GM10248 (cell line): ENCODE data around the gene VIPR1.

ENCODE experiments used
- CTCF ChIA-PET: fragments of 300-600 bp; sonication (Branson Sonifier 250); formaldehyde crosslinking; extraction: SDS; loops from one replicate; lab custom pipeline; 2021; ENCODE audit warnings: antibody characterized with exemption; lab: Yijun Ruan, JAX
- POLR2A ChIA-PET: fragments of 350-650 bp; sonication (Branson Sonifier 250); formaldehyde crosslinking; extraction: SDS; loops from one replicate; lab custom pipeline; 2020; ENCODE audit warnings: antibody characterized with exemption; lab: Yijun Ruan, JAX
- DNase-seq: peaks from one replicate; pipeline ENCODE4 v3.0.0; 2012; ENCODE audit errors: extremely low spot score
- TF ChIP-seq, protein P1 (sequence below): IDR thresholded peaks from 2 replicates; pipeline ENCODE4 v1.5.1; 2012; ENCODE audit warnings: mild to moderate bottlenecking, low read depth; ENCODE audit errors: extremely low read depth, missing control alignments, control extremely low read depth

Gene VIPR1

DNA sequence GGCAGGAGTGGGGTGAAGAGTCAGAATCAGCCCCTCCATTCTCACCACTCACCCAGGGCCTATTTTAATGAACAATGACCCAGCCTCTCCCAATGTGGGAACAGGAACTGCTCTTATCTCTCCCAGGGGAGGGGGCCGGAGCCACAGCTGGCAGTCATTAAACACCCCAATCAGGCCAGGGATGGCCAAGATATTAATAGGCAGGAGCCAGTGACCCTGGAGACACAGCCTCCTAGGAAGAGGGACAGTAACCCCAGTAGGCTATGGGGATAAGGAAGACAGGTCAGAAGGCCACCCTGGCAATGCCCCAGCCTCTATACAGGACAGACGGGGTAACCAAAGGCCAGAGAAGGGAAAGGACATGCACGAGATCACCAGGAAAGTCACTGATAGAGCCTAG, 38.6 kb downstream of the VIPR1 start:
- TF ChIP-seq, protein P1, sequence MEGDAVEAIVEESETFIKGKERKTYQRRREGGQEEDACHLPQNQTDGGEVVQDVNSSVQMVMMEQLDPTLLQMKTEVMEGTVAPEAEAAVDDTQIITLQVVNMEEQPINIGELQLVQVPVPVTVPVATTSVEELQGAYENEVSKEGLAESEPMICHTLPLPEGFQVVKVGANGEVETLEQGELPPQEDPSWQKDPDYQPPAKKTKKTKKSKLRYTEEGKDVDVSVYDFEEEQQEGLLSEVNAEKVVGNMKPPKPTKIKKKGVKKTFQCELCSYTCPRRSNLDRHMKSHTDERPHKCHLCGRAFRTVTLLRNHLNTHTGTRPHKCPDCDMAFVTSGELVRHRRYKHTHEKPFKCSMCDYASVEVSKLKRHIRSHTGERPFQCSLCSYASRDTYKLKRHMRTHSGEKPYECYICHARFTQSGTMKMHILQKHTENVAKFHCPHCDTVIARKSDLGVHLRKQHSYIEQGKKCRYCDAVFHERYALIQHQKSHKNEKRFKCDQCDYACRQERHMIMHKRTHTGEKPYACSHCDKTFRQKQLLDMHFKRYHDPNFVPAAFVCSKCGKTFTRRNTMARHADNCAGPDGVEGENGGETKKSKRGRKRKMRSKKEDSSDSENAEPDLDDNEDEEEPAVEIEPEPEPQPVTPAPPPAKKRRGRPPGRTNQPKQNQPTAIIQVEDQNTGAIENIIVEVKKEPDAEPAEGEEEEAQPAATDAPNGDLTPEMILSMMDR = no peak
- ChIA-PET POLR2A (no interaction called here), CTCF (interaction anchor here (1.1 to 11.7 kb wide), 8 partner anchors 9 to 311 kb away, joined by 3 to 95 read pairs (median 4); no protein-coding TSS in a partner anchor)
- no peak for DNase-seq

DNA sequence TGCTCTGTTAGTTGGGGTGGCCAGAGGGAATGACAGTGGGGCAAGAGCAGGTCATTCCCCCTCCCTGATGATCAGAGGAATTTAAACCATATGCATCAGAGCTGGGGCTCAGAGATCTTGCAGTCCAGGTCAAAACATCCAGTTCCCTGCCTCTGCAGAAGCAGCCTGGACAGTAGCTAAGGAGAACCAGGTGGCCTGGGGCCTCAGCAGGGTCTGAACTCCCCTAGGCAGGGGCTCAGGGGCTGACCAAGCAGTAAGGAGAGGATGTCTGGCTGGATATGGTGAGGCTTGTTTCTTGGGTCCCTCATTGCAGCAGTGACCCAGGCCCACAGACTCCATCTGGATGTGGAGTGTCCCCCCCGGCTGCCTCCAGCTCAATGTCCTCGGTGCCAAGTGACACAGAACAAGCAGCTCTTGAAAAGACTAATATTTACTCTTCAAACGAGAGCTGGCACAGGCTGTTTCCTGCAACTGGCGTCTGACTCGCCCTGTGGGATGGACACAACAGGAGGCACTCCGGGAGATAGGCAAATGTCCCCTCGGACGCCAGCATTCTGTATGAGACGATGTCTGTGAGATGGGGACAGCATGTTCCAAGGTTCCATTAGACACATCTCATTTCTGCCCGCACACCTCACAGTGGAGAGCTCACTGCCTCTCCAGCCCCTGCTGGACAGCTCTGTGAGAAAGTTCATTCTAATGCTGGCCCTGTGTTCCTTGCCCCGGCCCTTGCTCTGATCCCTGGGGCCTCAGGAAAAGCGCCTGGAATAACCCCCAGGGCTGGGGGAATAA, 42.2 kb downstream of the VIPR1 start:
- TF ChIP-seq, protein P1 = no peak
- ChIA-PET CTCF (interaction anchor here (1.0 to 5.7 kb wide), 4 partner anchors 15 to 295 kb away, joined by 3 to 49 read pairs (median 3); no protein-coding TSS in a partner anchor), POLR2A (interaction anchor here (0.5 kb wide), 1 partner anchor 127 kb away, joined by 3 read pairs; no protein-coding TSS in a partner anchor)
- DNase-seq = no peak

DNA sequence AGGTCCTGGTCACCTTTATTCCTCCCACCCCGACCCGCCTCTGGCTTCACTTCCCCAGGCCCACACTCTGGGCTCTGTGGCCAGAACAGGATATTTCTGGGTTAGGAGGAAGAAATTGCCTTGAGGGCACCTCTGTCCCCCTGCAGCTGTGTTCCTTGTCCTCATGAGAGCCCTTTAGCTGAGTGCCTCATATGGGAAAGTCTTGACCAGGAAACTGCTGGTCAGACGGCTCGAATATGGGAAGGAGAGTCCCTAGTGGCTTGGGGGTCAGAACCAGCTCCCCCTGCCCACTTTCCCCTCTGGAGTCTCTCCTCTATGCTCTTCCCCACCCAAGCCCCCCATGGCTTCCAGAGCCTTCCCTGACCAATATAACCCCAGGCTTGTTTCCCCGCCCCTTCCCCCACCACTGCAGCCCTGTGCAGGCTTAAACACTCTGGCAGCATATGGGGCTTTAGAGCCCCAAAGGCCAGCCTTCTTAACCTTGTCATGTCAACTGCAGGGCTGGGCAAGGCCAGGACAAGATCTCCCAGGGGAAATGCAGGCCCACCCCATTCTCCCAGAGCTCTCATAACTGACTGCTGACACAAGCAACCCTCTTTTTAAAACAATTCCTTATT, 42.9 kb downstream of the VIPR1 start:
- CTCF ChIA-PET = interaction anchor here (1.0 to 9.5 kb wide), 6 partner anchors 9 to 297 kb away, joined by 3 to 95 read pairs (median 18); no protein-coding TSS in a partner anchor
- no peak for DNase-seq
- TF ChIP-seq, protein P1 = no peak
- POLR2A ChIA-PET = no interaction called here

DNA sequence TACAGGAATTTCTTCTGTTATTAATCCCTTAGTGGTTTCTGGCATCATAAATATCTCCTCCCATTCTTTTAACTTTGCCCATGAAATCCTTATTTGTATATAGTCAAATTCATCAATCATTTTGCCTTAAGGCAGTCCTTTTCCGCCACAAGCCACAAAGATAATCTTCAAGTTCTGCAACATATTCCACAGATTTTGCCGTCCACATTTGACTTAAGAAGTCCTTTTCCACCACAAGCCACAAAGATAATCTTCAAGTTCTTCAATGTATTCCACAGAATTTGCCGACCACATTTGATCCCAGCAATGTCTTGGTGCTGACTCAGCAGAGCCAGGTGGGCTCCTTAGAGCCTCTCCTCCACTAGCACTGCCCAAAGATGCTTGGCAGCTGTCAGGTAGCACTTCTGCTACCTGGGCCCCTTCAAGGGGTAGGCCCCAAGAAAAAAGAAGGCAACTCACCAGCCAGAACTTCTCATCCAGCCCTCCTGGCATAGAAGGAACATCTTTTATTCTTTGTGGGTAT, 44.3 kb downstream of the VIPR1 start:
- CTCF ChIA-PET = interaction anchor here (0.7 to 9.5 kb wide), 17 partner anchors 10 to 391 kb away, joined by 3 to 95 read pairs (median 4); no protein-coding TSS in a partner anchor
- TF ChIP-seq, protein P1 = no peak
- POLR2A ChIA-PET = no interaction called here
- DNase-seq = no peak

DNA sequence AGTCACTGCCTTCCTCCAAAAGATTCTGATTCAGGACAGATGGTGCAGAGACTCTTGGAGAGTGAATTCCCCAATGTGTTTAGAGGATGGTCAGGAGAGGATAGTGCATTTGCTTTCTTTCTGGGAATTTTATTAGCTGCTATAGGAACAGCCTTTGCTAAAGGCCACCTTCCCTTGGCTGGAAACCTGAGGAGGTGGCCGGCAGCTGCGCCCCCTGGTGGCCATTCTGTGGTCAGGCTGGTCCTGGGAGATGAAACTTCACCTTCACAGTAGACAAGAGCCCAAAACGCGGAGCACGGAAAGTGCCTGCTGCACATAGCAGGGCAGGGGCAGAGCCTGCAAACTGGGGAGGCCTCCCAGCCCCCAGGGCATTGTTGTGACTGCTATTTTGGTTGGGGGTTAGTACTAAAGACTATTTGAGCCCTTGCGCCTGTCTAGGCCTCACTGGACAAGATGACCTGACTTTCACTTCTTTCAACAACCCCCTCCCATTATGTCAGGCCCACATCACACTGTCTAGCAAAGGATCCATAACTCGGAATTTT, 45.0 kb downstream of the VIPR1 start:
- TF ChIP-seq, protein P1 = peak; percentile 91
- ChIA-PET CTCF (interaction anchor here (0.7 to 9.5 kb wide), 21 partner anchors 11 to 392 kb away, joined by 3 to 95 read pairs (median 4); no protein-coding TSS in a partner anchor), POLR2A (no interaction called here)
- peak; percentile 75 for DNase-seq

DNA sequence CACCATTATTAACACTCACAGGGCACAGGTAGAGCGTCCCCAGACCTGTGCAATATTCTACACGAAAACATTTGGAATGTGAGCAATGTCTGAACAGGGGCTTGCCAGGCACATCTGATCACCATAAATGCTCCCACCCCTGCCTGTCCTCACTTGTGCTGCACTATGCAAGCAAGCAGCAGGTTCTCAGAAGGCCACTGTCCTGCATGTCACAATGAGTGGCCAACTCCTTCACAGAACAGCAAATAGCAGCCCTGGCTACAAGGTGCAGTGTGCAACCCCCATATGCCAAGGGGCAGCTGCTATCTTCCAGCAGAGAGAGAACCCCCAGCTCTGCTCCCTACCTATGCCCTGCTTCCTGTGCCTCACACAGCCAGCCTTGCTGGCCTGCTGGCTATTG, 46.7 kb downstream of the VIPR1 start:
- TF ChIP-seq, protein P1 = no peak
- ChIA-PET POLR2A (no interaction called here), CTCF (interaction anchor here (0.9 to 9.5 kb wide), 11 partner anchors 11 to 358 kb away, joined by 3 to 95 read pairs (median 3); no protein-coding TSS in a partner anchor)
- no peak for DNase-seq
